ENCODE measurements around the gene SBSN.
"Not testable (repeated sequence)": the region's sequence is repeated elsewhere in the genome, so short reads cannot be mapped to it uniquely, and the experiment has no call there.

The SBSN gene

DNA sequence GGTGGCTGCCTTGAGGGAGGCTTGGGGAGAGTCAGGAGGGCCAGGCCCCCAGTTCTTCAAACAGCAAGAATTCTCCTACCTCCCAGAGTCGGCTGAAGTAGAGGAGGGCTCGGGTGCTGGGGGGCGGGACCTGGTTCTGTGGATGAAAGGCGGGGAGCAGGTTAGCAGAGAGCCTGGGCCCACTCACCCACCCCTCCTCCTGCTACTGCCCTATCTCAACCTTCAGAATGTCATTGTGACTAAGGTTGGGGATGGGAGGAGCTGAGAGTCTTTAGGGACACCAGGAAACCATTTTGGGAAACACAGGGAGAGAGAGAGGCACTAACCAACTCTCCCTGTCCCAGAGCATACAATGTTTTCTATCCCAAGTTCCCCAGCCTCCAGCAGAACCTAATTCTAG lies 25.4 kb downstream of the SBSN start:
- DNase-seq (ENCODE audit: low read depth): no peak

DNA sequence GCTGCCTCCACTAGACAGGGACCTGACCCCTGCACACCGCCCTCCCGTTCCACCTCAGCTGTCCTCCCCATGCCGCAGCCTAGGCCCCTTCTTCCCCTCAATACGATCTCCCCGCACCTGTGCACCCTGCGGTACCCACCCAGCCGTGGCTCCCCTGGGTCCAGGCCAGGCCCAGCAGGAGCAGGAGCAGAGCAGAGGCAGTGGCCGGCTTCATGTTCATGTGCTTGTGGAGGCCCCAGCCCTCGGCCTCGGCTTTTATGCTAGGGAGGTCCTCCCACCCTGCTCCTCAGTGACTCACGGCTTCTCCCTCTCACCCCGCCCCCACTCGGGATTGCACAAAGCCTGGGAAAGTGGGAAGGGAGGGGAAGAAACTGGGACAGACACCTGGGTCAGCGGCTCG lies 26.4 kb downstream of the SBSN start:
- DNase-seq (ENCODE audit: low read depth): no peak

DNA sequence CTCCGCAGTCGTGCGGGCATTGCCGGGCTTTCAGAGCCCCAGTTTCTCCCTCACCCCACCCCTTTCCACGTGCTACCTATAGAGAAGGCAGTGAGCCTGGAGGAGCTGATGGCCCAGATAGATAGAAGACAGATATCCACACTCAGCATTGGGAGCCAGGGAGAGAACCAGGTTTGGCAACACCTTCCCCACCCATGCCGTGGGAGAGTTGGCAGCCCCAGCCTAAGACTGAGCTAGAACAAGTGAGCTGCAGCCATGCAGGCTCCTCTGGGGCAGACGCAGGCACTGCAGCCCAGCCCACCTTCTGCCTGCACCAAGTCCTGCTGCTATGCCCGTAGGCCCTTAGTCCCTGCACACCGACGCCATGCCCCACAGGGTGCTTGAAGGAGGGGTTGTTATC lies 27.5 kb downstream of the SBSN start:
- no peak for DNase-seq (ENCODE audit: low read depth)

DNA sequence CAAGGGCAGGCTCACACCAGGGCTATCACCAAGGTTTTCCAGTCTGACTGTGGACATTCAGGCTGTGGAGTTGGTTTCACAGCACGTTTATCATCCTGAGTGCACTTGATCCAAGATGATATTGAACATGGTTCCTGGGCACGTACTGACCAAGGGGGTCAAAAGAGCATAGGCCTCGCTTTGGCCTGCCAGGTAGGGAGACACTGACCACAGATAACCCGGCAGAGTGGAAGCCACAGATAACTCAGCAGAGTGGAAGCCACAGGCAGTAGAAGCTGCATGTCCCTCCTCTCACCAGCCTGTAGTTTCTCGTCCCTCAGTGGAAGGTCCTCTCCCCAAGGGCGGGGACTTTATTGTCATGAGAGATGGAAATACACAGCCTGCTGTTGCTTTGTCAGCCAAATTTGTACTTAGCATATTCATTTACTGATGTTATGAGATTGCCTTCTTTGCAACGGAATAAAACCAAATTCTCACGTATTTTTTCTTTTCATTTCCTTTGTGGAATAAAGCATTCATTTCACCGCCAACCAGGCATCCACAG lies 29.1 kb downstream of the SBSN start:
- DNase-seq (ENCODE audit: low read depth): no peak

DNA sequence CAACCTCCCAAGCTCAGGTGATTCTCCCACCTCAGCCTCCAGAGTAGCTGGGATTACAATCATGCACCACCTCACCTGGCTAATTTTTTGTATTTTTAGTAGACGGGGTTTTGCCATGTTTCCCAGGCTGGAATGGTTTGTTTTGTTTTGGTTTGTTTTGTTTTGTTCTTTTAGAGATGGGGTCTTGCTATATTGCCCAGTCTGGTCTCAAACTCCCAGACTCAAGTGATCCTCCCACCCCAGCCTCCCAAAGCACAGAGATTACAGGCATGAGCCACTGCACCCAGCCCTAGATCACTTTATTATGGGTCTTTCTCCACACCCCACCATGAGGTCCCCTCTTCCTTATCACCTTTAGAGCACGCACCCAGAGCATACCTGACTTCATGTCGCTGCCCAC lies 29.9 kb downstream of the SBSN start:
- DNase-seq (ENCODE audit: low read depth): no peak

DNA sequence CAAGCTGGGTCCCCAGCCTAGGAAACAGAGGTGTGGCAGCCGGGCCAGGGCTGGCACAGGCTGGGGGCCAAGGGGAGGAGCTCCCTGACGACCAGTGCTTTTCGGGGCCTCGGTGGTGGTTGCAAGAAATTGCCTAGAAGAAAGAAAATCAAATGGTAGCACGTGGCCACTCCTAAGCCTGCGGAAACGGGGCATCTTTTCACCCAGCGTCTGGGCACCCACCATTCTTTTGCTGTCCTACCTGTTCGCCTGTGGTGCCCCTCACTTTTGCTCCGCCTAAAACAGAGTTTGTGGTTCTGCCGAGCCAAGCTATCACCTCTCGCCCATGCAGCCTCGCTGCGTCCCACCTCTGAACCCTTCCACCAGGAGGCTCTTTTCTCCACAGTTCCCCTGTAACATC lies 30.7 kb downstream of the SBSN start:
- DNase-seq (ENCODE audit: low read depth): no peak

DNA sequence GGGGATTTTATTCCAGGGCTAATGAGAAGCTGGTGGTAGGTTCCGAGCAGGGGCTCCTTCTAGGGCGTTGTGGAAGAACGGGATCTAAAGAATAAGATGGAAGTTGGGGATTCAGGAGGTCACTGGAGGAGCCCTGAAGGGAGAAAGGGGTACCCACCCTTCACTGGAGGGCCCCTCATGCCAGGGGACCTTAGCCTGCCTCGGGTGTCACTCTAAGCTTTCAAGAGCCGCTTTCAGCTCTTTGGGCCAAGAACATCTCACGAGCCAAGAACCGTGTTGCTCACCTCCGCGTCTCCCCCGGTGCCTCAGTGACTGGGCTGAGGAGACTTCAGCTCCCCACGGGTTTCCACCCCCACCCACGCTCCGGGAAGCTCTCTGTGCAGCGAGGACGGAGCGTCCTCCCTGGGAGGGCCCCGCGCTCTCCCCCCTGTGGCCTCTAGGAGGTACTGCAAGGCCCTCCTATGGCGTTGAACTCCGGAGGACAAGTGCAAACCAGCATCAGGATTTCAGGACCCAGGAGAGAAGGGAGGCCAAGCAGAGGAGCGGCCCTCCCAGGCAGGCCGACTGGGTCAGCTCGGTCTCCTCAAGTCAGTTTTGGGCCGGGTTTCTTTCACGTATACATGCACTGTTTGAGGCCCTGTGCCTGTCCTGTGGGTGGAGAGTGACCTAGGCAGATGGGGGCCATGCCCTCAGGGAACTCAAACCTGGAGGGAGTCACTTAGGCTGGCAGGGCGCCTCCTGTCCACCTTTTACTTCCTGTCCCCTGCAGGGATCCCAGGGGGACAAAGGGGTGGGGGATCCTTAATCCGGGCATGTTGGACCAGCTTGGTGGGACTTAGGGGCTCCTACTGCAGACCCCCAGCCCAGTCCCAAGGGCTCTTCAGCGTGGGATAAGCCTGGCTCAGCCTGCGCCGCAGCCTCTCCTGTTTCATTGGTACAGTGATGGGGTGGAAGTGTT lies 32.7 kb downstream of the SBSN start:
- DNase-seq (ENCODE audit: low read depth): peak; percentile 89

DNA sequence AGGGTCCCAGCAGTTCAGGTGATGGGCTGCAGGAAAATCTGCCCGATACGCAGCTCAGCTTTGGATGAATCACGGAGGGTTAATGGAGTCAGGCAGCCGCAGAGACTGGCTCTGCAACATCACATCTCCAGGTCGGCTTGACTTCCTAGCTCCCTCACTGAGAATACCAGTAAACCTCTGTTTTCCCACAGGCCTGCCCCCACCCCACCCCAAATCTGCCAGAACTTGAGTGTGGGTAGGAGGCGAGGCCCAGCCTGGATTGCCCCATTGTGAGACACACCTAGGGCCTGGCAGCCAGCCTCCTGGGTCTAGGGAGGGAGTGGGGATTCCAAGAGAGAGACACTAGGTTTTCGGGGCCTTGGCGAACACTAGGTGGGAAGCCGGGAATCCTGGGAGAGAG lies 34.1 kb downstream of the SBSN start:
- no peak for DNase-seq (ENCODE audit: low read depth)

DNA sequence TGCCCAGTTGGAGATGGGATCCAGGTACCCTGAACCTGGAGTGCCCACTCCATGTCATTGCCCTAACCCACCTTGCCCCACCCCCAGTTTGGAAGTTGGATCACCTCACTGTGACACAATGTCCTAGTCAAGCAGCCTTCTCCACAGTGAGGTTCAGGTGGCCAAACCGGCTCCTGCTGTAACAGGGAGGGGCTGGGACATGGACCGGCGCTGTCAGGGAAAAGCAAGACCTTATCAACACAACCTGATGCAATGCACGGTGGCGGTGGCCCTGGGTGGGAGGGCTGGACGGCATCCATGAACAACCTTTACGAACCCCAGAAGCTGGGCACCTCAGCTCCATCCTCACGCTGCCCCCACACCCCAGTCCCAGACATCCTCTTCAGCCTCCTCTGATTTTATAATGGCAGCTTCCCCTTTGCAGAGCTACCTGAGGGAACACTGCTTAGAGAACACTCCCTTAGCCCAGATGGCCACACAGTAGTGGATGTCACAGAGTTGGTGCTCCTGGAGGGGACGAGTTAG lies 36.2 kb downstream of the SBSN start:
- DNase-seq (ENCODE audit: low read depth): no peak

DNA sequence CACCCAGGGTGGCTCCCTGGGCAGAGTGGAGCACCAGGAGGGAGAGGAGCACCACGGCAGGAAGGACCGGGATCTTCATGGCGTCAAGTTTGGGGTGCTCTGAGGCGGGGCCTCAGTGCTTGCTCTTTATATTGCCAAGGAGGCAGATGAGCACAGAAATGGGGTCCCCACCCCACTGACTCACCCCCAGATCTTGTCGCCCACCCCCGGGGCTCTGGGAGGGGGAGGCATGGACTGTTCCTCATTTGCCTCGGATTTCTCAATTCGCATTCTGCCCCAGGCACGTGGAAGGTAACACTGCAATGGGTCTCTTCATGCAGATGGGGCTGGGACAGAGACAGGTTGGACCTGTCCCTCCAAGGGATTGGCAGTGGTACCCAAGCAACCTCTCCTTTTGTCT lies 37.7 kb downstream of the SBSN start, which contains the start of gene KRTDAP:
TSS of gene KRTDAP (minus strand) at position 101 of the 400 bp plus-strand sequence. CDS start at position 79, 22 bp downstream.
- no peak for DNase-seq (ENCODE audit: low read depth)

DNA sequence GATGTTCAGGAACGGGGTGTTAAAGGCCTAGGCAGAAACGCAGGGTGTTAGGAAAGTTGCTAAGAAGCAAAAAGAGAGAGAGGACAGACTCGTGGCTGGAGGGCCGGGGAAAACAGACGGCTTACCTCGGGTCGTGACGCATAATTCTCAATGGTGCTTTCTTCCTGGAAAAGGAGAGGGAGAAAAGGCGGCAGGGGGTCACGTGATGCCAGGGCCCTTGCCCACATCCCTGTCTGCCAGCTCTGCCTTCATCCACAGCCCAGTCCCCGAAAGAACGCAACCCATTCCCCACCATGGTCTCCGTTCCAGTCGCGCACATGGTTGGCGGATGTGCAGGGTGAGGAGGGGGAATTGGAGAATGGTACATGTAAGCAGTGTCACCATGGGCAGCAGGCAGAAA lies 39.4 kb downstream of the SBSN start:
- DNase-seq (ENCODE audit: low read depth): no peak

DNA sequence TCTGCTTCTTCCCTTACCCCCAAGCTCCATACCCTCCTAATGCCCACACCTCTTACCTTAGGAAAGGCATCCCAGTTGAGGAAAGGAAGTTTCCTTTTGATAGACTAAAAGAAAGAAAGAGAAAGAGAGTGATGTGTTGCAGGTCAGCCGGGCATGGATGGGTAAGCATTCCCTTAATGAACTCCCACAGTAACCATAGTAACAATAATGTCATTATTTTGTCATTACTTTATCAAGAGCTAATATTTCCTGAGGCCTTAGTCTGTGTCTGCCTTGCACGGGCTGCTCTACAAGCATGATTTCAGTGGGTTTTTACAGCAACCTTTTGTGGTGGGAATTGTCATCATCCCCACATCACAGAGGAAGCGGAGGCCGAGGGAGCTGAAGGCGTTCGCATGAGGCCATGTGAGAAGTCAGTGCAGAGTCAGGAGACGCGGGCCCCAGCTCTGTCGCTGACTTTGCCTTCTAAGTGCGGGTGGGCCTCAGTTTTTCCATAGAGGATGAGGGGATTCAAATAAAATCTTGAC lies 40.4 kb downstream of the SBSN start:
- DNase-seq (ENCODE audit: low read depth): no peak

DNA sequence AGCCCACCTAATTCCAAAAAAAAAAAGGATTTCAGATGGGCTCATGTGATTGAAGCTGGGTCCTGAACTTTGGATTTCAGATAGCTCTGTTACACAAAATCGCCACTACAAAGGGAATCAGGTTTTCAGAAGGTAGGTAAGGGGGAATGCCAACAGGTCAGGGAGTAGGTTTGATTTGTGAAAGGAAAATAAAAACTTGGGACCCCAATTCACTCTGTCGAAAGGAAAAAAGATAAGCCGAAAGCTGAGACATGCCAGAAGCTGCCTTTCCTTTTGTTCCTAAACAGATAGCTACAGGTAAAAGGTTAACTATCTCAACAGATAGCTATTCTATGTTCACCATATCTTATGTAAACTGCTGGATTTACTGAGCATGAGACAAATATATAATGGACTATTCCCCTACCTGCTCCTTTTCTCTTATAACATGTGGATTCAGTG lies 41.8 kb downstream of the SBSN start:
- no peak for DNase-seq (ENCODE audit: low read depth)

DNA sequence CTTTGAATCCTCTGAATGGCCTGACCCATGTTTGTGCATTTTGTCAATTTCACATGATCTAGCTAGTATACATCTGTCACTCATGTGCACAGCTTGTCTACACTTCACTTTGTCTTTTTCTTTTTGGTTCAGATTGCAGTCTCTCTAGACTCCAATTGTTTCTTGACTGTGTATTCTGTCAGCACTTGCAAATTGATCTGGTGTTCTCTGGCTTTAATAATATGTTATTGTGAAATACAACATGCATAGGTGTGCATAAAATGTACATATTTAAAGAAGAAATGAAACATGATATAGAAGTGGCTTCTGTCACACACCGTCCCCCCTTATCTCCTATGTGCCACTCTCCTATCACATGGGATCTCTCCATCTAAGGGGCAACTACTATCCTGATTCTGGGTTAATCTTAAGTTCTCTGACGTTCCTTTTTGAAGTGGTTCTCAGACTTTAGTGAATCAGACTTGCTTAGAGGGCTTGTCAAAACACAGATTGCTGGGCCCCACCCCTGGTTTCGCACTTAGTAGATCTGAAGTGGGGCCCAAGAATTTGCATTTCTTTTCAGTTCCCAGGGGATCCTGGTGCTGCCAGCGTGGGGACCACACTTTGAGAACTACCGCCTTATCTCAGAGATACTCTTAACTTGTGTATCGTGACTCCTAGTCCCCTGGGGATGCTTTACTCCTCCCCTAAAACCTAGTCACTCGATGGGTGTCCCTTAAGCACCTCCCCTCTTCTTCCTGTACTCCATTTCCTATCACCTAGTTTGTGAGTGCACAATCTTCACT lies 43.7 kb downstream of the SBSN start:
- DNase-seq (ENCODE audit: low read depth): no peak

DNA sequence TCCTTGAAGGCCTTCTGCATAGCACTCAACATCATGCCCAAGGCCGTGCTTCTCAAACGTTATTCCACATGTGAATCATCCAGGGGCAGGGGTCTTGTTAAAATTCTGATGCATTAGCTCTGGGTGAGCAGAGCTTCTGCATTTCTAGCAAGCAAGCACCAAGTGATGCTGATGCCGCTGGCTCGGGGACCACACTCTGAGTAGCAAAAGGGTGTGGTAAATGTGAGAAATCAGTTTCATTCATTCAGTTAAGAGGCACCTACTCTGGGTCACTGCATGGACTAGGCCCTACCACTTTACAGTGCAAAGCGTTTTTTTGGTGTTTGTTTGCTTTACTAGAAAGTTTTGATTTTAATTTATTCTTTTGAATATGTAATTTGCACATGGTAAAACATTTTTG lies 45.0 kb downstream of the SBSN start:
- DNase-seq (ENCODE audit: low read depth): no peak

DNA sequence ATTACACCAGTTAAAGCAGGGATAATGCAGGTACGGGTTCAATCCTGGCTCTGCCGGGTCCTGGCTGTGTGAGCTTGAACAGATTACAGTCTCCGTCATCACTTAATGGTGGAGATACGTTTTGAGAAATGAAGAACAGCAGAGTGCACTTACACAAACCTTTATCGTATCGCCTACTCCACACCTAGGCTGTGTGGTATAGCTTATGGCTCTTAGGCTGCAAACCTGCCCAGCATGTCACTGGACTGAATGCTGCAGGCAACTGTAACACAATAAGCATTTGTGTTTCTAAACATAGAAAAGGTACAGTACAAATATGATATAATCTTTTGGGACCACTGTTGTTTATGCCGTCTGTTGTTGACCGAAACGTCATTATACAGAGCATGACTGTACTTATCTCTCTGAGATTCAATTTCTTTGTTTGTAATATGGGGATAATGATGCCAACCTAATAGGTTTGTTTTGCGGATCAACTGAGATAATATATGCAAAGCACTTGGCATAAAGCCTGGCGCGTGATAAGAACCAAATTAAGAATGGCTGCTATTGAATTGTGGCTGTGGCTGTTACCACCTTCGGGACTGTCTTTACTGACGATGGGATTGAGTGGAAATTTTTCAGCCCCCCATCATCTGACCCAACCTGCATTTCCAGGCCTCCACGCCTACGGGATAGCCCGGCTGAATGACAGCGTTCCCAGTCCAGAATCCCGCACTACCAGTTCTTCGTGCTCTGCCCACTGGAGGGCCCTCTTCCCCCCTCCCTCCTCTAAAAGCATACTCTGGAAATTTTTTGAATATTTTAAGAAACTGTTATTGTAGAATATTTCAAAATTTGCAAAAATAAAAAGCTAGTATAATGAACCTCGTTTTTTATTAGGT lies 49.1 kb downstream of the SBSN start:
- no peak for DNase-seq (ENCODE audit: low read depth)

DNA sequence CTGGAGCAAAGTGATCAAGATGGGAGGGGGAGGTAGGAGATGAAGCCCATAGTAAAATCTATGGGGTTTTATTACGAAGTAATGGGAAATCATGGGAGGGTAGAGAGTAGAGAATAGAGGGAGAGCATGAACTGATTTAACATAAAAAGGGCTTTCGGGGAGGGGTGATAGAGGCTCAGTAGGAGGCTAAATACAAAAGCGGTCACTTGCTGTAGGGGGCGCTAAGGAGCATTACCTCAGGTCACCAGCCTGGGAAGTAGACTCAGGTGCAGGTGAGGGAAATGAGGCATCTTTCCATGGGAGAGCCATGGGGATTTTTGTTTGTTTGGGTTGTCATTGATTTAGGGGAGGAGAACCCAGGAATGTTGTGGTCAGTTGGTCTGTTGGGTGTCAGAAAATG lies 52.0 kb downstream of the SBSN start:
- no peak for DNase-seq (ENCODE audit: low read depth)

DNA sequence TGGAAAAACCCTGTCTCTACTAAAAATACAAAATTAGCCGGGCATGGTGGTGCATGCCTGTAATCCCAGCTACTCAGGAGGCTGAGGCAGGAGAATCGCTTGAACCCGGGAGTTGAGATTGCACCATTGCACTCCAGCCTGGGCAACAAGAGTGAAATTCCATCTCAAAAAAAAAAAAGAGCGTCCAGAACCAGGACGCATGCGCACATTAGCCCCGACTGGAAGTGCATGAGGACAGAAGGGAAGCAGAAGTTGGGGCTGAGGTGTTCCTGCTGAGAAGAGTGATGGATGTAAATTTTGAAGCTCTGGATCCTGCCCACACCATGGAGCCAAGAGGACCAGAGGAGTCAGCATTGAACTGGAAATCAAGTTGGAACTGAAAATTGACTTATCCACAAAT lies 53.5 kb downstream of the SBSN start:
- DNase-seq (ENCODE audit: low read depth): not testable (repeated sequence)

DNA sequence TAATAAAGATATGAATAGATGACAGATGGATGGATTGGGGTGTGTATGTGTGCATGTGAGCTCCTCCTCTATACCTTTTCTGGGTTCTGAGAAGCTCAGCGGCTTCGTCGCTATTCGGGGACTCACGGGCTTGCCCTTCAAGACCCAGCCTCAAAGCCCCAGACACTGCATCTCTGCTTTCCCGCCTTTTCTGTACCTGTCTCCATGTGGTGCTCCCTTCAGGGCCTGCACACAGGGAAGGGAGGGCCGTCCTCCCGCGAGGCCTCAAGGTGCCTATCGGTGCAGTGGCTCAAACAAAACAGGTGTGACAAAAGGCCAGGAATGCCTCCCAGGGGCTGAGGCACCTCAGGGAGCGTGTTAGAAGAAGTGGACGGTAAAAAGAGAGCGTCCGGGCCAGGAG lies 54.0 kb downstream of the SBSN start:
- no peak for DNase-seq (ENCODE audit: low read depth)
